ENCODE results near the gene LBHD2.

- TF ChIP-seq EZH2 (IDR thresholded peaks at IDR 0.05; ENCODE audit: borderline replicate concordance, insufficient read depth, low read length, poor library complexity, severe bottlenecking) = no peak
- no peak for TF ChIP-seq CTCF (IDR thresholded peaks at IDR 0.05; ENCODE audit: poor library complexity, severe bottlenecking)
- no peak for TF ChIP-seq REST (IDR thresholded peaks at IDR 0.05; ENCODE audit: borderline replicate concordance)
- no peak for TF ChIP-seq POLR2AphosphoS5 (IDR thresholded peaks at IDR 0.05)
- TF ChIP-seq TAF1 (IDR thresholded peaks at IDR 0.05; ENCODE audit: low read depth) = no peak
- no peak for TF ChIP-seq SMC3 (conservative IDR thresholded peaks at IDR 0.05; ENCODE audit: poor library complexity)
- TF ChIP-seq MXI1 (conservative IDR thresholded peaks at IDR 0.05; ENCODE audit: poor library complexity, severe bottlenecking) = no peak
- no peak for TF ChIP-seq EP300 (conservative IDR thresholded peaks at IDR 0.05; ENCODE audit: poor library complexity, severe bottlenecking)
These were observed 34.1 kb downstream of the LBHD2 start for GRCh38 chr14:103118018-103118662.

Data from neural cell (in vitro differentiated cells).